ENCODE data around the gene SUFU.

The SUFU gene

GRCh38 chr10:102597131-102597991 lies 93.6 kb downstream of the SUFU start:
- H3K9ac ChIP-seq (ENCODE audit: low read length) = no peak overlapping the region

GRCh38 chr10:102598243-102598642 lies 94.5 kb downstream of the SUFU start:
- no peaks in the 10 kb centered on the region for H3K36me3 ChIP-seq (ENCODE audit: low read length)
- no peaks in the 10 kb centered on the region for H4K20me1 ChIP-seq (ENCODE audit: low read depth, low read length)
- H3K9ac ChIP-seq (ENCODE audit: low read length) = no peak overlapping the region
- H3K9me2 ChIP-seq (replicated peaks; ENCODE audit: insufficient read depth, low read length) = no peaks in the 10 kb centered on the region
- H2AFZ ChIP-seq (ENCODE audit: low read depth, low read length, severe bottlenecking) = no peak overlapping the region
- H3K79me2 ChIP-seq (ENCODE audit: insufficient read depth, low read length) = no peaks in the 10 kb centered on the region
- no peak overlapping the region for H3K4me3 ChIP-seq (ENCODE audit: insufficient read depth, low read length, poor library complexity, severe bottlenecking)
- H3K9me3 ChIP-seq (ENCODE audit: insufficient read depth, low read length) = no peaks in the 10 kb centered on the region
- no peak overlapping the region for H3K4me2 ChIP-seq (ENCODE audit: low read depth, low read length, poor library complexity, severe bottlenecking)
- H3F3A ChIP-seq (ENCODE audit: insufficient read depth) = no peaks in the 10 kb centered on the region
- no peaks in the 10 kb centered on the region for H3K27me3 ChIP-seq (ENCODE audit: low read length)
- no peak overlapping the region for H3K27ac ChIP-seq (ENCODE audit: low read depth, low read length)
- TF ChIP-seq CTCF (IDR thresholded peaks at IDR 0.05; ENCODE audit: insufficient read depth, low read length, poor library complexity, severe bottlenecking) (no peak), EZH2phosphoT487 (conservative IDR thresholded peaks at IDR 0.05; ENCODE audit: low read length) (no peak)

More at GRCh38 chr10:102597131-102597991, 93.6 kb downstream of the SUFU start:
- H3K27me3 ChIP-seq (ENCODE audit: low read length) = no peaks in the 10 kb centered on the region
- H3K27ac ChIP-seq (ENCODE audit: low read depth, low read length) = no peak overlapping the region
- no peaks in the 10 kb centered on the region for H3K9me3 ChIP-seq (ENCODE audit: insufficient read depth, low read length)
- no peaks in the 10 kb centered on the region for H3K9me2 ChIP-seq (replicated peaks; ENCODE audit: insufficient read depth, low read length)
- no peak overlapping the region for H3K4me2 ChIP-seq (ENCODE audit: low read depth, low read length, poor library complexity, severe bottlenecking)
- H4K20me1 ChIP-seq (ENCODE audit: low read depth, low read length) = no peaks in the 10 kb centered on the region
- no peak overlapping the region for H2AFZ ChIP-seq (ENCODE audit: low read depth, low read length, severe bottlenecking)
- no peak overlapping the region for H3K4me3 ChIP-seq (ENCODE audit: insufficient read depth, low read length, poor library complexity, severe bottlenecking)
- H3K79me2 ChIP-seq (ENCODE audit: insufficient read depth, low read length) = no peaks in the 10 kb centered on the region
- H3K36me3 ChIP-seq (ENCODE audit: low read length) = no peaks in the 10 kb centered on the region
- no peak for TF ChIP-seq EZH2phosphoT487 (conservative IDR thresholded peaks at IDR 0.05; ENCODE audit: low read length)
- TF ChIP-seq CTCF (IDR thresholded peaks at IDR 0.05; ENCODE audit: insufficient read depth, low read length, poor library complexity, severe bottlenecking) = no peak
- H3F3A ChIP-seq (ENCODE audit: insufficient read depth) = no peaks in the 10 kb centered on the region

GRCh38 chr10:102599565-102600327 lies 96.0 kb downstream of the SUFU start:
- Histone ChIP-seq H3K4me2 (ENCODE audit: low read depth, low read length, poor library complexity, severe bottlenecking) (no peak overlapping the region), H3K4me3 (ENCODE audit: insufficient read depth, low read length, poor library complexity, severe bottlenecking) (no peak overlapping the region), H3K79me2 (ENCODE audit: insufficient read depth, low read length) (no peaks in the 10 kb centered on the region), H2AFZ (ENCODE audit: low read depth, low read length, severe bottlenecking) (no peak overlapping the region), H3K36me3 (ENCODE audit: low read length) (no peaks in the 10 kb centered on the region), H3F3A (ENCODE audit: insufficient read depth) (no peaks in the 10 kb centered on the region), H3K27ac (ENCODE audit: low read depth, low read length) (no peak overlapping the region), H4K20me1 (ENCODE audit: low read depth, low read length) (no peaks in the 10 kb centered on the region), H3K9me3 (ENCODE audit: insufficient read depth, low read length) (no peaks in the 10 kb centered on the region), H3K27me3 (ENCODE audit: low read length) (no peaks in the 10 kb centered on the region), H3K9ac (ENCODE audit: low read length) (no peak overlapping the region), H3K9me2 (replicated peaks; ENCODE audit: insufficient read depth, low read length) (no peaks in the 10 kb centered on the region)
- TF ChIP-seq EZH2phosphoT487 (conservative IDR thresholded peaks at IDR 0.05; ENCODE audit: low read length) (no peak), CTCF (IDR thresholded peaks at IDR 0.05; ENCODE audit: insufficient read depth, low read length, poor library complexity, severe bottlenecking) (no peak)

Data from SU-DHL-6 (cell line).